PC-3 (cell line): ENCODE results near the gene HORMAD1. TPM values are rescaled to one million over a fixed set of nuclear protein-coding genes. Genes with fewer than 3 reads are reported as not detected.

Experiments
- ATAC-seq: fragments of 200-7000 bp; cut with Tn5 transposase; 2 replicates; pipeline ENCODE4 v1.9.1; 2020; ENCODE audit warnings: mild to moderate bottlenecking, moderate library complexity
- BruUV-seq: library from RNA; stranded (reverse); fragments of 400-500 nt; replicated peaks from 2 replicates; lab custom pipeline; 2021; lab: Mats Ljungman, UMichigan
- CTCF ChIA-PET: fragments of 300-600 bp; sonication (Branson Sonifier 250); formaldehyde crosslinking; loops from one replicate; lab custom pipeline; 2022; ENCODE audit warnings: antibody characterized with exemption; lab: Charles Lee
- POLR2A ChIA-PET: fragments of 300-600 bp; sonication (Branson Sonifier 250); formaldehyde crosslinking; loops from one replicate; lab custom pipeline; 2022; ENCODE audit warnings: antibody characterized with exemption; ENCODE audit not compliant: unreplicated experiment; lab: Charles Lee
- DNase-seq: peaks from one replicate; pipeline ENCODE4 v3.0.0-alpha.2; 2015
- H2AFZ ChIP-seq: fragments of 300-600 bp; sonication (generic); 2 replicates; pipeline ENCODE4 v1.6.0; 2016; ENCODE audit warnings: antibody characterized with exemption, low read length
- H3F3A ChIP-seq: fragments of 300-600 bp; sonication (generic); one replicate; pipeline ENCODE4 v1.6.0; 2017; ENCODE audit warnings: antibody characterized with exemption, low read length, control low read depth, mild to moderate bottlenecking; ENCODE audit not compliant: unreplicated experiment
- H3K27ac ChIP-seq: fragments of 300-600 bp; sonication (generic); 2 replicates; pipeline ENCODE4 v1.5.1; 2016; ENCODE audit warnings: mild to moderate bottlenecking, low read length
- H3K27me3 ChIP-seq: fragments of 300-600 bp; sonication (generic); 2 replicates; pipeline ENCODE4 v1.6.1; 2016; ENCODE audit warnings: low read length, mixed read lengths
- H3K36me3 ChIP-seq: fragments of 300-600 bp; sonication (generic); 2 replicates; pipeline ENCODE4 v1.6.1; 2016; ENCODE audit warnings: low read depth, mixed run types, low read length, mixed read lengths
- H3K4me1 ChIP-seq: fragments of 300-600 bp; sonication (generic); 2 replicates; pipeline ENCODE4 v1.5.1; 2016; ENCODE audit warnings: low read length; ENCODE audit not compliant: insufficient read depth
- H3K4me2 ChIP-seq: fragments of 300-600 bp; sonication (generic); 2 replicates; pipeline ENCODE4 v1.6.0; 2016; ENCODE audit warnings: low read length
- H3K4me3 ChIP-seq: fragments of 300-600 bp; sonication (generic); 2 replicates; pipeline ENCODE4 v1.5.1; 2016; ENCODE audit warnings: mild to moderate bottlenecking, low read length, mixed read lengths
- H3K79me2 ChIP-seq: fragments of 300-600 bp; sonication (generic); 2 replicates; pipeline ENCODE4 v1.6.1; 2017; ENCODE audit warnings: low read length, mixed read lengths
- H3K9ac ChIP-seq: fragments of 300-600 bp; sonication (generic); 2 replicates; pipeline ENCODE4 v1.6.0; 2016; ENCODE audit warnings: mild to moderate bottlenecking, low read length
- H3K9me2 ChIP-seq: fragments of 300-600 bp; sonication (generic); replicated peaks from 2 replicates; pipeline ENCODE4 v1.6.1; 2016; ENCODE audit warnings: mixed run types, low read length, mixed read lengths
- H3K9me3 ChIP-seq: fragments of 300-600 bp; sonication (generic); 2 replicates; pipeline ENCODE4 v1.6.1; 2016; ENCODE audit warnings: low read length, mixed read lengths
- H4K20me1 ChIP-seq: fragments of 300-600 bp; sonication (generic); 2 replicates; pipeline ENCODE4 v1.6.1; 2016; ENCODE audit warnings: low read length, mixed read lengths
- EZH2 ChIP-seq: fragments of 300-600 bp; sonication (generic); IDR thresholded peaks from one replicate; pipeline ENCODE4 v1.6.1; 2017; ENCODE audit warnings: antibody characterized with exemption, mild to moderate bottlenecking, low read length; ENCODE audit not compliant: unreplicated experiment
- EZH2phosphoT487 ChIP-seq: fragments of 300-600 bp; sonication (generic); IDR thresholded peaks from 2 replicates; pipeline ENCODE4 v1.6.1; 2018; ENCODE audit warnings: mild to moderate bottlenecking, antibody characterized with exemption, low read length, borderline replicate concordance
- intact Hi-C: fragments of 100-400 bp; cut with micrococcal nuclease; formaldehyde crosslinking; loops from 2 replicates; pipeline ENCODE4 v1.9.0; 2023
- total RNA-seq: library from RNA; depleted of rRNA; stranded (reverse); fragments of >200 nt; gene quantifications from 2 replicates; pipeline ENCODE4 v1.2.3, GENCODE V29; 2014
- TF ChIP-seq, protein P1 (sequence below): fragments of 300-600 bp; sonication (generic); conservative IDR thresholded peaks from 2 replicates; pipeline ENCODE4 v1.5.1; 2017; ENCODE audit warnings: antibody characterized with exemption, low read depth, mild to moderate bottlenecking, low read length

The HORMAD1 gene
- total RNA-seq, 1 experiment from 2014 or later, result not detected

DNA sequence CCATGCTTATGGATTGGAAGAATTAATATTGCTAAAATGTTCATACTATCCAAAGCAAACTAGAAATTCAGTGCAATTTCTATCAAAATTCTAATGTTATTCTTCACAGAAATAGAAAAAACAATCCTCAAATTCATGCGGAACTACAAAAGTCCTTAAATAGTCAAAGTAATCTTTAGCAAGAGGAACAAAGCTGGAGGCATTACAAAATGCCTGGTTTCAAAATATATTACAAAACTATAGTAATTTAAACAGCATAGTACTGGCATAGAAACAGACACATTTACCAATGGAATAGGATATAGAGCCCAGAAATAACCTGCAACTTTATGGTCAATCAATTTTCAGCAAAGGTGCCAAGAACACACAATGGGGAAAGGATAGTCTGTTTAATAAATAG lies 41.1 kb upstream of the HORMAD1 start:
- H3K27me3 ChIP-seq, result no peaks in the 10 kb centered on the region
- no TSS peak for BruUV-seq
- CTCF ChIA-PET, result no interaction called here

DNA sequence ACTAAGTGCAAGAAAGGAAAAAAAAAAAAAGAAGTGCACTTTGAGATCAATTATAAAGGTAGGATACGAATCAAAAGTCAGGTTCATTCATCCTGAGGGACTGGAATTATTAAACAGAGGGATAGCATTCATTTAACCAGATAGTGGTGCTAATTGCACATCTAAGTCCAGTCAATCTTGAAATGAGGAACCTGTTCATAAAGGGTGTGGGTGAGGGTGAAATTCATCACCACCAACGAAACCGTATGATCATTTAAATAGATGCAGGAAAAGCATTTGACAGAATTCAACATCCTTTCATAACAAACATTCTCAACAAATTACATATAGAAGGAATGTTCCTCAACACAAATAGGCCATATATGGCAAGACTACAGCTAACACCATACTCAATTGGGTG lies 39.3 kb upstream of the HORMAD1 start:
- Histone ChIP-seq H3K4me3 (no peak overlapping the region), H3F3A (no peaks in the 10 kb centered on the region), H3K4me1 (peaks cover 7% of the 10 kb centered on the region), H3K9me2 (no peaks in the 10 kb centered on the region), H3K4me2 (no peak overlapping the region), H3K9me3 (no peaks in the 10 kb centered on the region), H4K20me1 (no peaks in the 10 kb centered on the region), H3K27me3 (no peaks in the 10 kb centered on the region), H3K27ac (no peak overlapping the region), H3K9ac (no peak overlapping the region), H3K36me3 (no peaks in the 10 kb centered on the region), H2AFZ (no peak overlapping the region), H3K79me2 (no peaks in the 10 kb centered on the region)
- ATAC-seq (no peak), DNase-seq (no peak)
- POLR2A ChIA-PET, result interaction anchor here (0.7 kb wide), 1 partner anchor 11 kb away, joined by 7 read pairs; no protein-coding TSS in a partner anchor
- BruUV-seq, result no TSS peak
- intact Hi-C loops, result no loop called here
- CTCF ChIA-PET, result no interaction called here
- TF ChIP-seq, protein P1, sequence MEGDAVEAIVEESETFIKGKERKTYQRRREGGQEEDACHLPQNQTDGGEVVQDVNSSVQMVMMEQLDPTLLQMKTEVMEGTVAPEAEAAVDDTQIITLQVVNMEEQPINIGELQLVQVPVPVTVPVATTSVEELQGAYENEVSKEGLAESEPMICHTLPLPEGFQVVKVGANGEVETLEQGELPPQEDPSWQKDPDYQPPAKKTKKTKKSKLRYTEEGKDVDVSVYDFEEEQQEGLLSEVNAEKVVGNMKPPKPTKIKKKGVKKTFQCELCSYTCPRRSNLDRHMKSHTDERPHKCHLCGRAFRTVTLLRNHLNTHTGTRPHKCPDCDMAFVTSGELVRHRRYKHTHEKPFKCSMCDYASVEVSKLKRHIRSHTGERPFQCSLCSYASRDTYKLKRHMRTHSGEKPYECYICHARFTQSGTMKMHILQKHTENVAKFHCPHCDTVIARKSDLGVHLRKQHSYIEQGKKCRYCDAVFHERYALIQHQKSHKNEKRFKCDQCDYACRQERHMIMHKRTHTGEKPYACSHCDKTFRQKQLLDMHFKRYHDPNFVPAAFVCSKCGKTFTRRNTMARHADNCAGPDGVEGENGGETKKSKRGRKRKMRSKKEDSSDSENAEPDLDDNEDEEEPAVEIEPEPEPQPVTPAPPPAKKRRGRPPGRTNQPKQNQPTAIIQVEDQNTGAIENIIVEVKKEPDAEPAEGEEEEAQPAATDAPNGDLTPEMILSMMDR, result no peak
- TF ChIP-seq EZH2phosphoT487 (no peak), EZH2 (no peak)

More for the DNA sequence above, 41.1 kb upstream of the HORMAD1 start:
- no peaks in the 10 kb centered on the region for H3K9me3 ChIP-seq
- no peak overlapping the region for H3K4me3 ChIP-seq
- DNase-seq, result no peak
- no peak overlapping the region for H3K9ac ChIP-seq
- no peak for ATAC-seq
- H3K4me2 ChIP-seq, result no peak overlapping the region
- no peaks in the 10 kb centered on the region for H4K20me1 ChIP-seq
- H2AFZ ChIP-seq, result no peak overlapping the region
- H3K27ac ChIP-seq, result no peak overlapping the region
- POLR2A ChIA-PET, result no interaction called here
- H3F3A ChIP-seq, result no peaks in the 10 kb centered on the region
- H3K4me1 ChIP-seq, result peaks cover 13% of the 10 kb centered on the region
- H3K9me2 ChIP-seq, result no peaks in the 10 kb centered on the region
- no peaks in the 10 kb centered on the region for H3K79me2 ChIP-seq
- TF ChIP-seq, protein P1, result no peak
- no peak for TF ChIP-seq EZH2phosphoT487
- no peak for TF ChIP-seq EZH2
- intact Hi-C loops, result no loop called here
- no peaks in the 10 kb centered on the region for H3K36me3 ChIP-seq

DNA sequence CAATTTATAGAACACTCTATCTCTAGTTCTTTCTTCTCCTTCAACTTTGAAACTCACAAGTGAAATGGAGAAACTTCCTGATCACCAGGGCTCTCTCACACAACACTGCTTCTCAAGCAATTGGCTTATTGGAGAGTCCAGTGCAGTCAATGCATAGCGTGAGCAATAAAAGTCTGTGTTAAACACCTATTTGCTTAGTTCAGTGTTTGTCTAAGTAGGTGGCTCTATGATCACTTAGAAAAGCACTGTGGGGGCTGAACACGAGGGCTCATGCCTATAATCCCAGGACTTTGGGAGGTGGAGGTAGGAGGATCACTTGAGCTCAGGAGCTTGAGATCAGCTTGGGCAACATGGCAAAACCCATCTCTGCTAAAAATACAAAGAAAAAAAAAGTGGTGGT lies 32.7 kb upstream of the HORMAD1 start:
- H3K9ac ChIP-seq, result no peak overlapping the region
- H3K27me3 ChIP-seq, result no peaks in the 10 kb centered on the region
- no peaks in the 10 kb centered on the region for H3K79me2 ChIP-seq
- H3K4me2 ChIP-seq, result no peak overlapping the region
- no peak for DNase-seq
- intact Hi-C loops, result no loop called here
- H3K36me3 ChIP-seq, result no peaks in the 10 kb centered on the region
- 0 out of 2 replicates have a peak, but pooled peaks cover 2% of the 10 kb centered on the region for H3K9me2 ChIP-seq
- ATAC-seq, result no peak
- no peak overlapping the region for H3K27ac ChIP-seq
- no peaks in the 10 kb centered on the region for H3K9me3 ChIP-seq
- TF ChIP-seq EZH2phosphoT487, result no peak
- TF ChIP-seq EZH2, result no peak
- TF ChIP-seq, protein P1, result no peak
- no peaks in the 10 kb centered on the region for H3F3A ChIP-seq
- CTCF ChIA-PET, result no interaction called here
- H3K4me1 ChIP-seq, result peaks cover 5% of the 10 kb centered on the region
- H2AFZ ChIP-seq, result no peak overlapping the region
- H4K20me1 ChIP-seq, result no peaks in the 10 kb centered on the region
- POLR2A ChIA-PET, result no interaction called here
- H3K4me3 ChIP-seq, result no peak overlapping the region
- BruUV-seq, result no TSS peak
